Ureter (tissue), 1 donor: ENCODE results near the gene PPIE. TPM values are rescaled to one million over a fixed set of nuclear protein-coding genes. Genes with fewer than 3 reads are reported as not detected.

Source experiments
- DNase-seq: peaks from one replicate; pipeline ENCODE4 v3.0.0-alpha.2; 2020; ENCODE audit warnings: low spot score
- total RNA-seq: library from RNA; stranded (reverse); gene quantifications from one replicate; pipeline ENCODE4 v1.2.4, GENCODE V29; 2023
- donor health status: DM: yes; HTN: yes; CAD: no.

Gene PPIE
- total RNA-seq, 1 donor from 2014 or later: 62.4 TPM

DNA sequence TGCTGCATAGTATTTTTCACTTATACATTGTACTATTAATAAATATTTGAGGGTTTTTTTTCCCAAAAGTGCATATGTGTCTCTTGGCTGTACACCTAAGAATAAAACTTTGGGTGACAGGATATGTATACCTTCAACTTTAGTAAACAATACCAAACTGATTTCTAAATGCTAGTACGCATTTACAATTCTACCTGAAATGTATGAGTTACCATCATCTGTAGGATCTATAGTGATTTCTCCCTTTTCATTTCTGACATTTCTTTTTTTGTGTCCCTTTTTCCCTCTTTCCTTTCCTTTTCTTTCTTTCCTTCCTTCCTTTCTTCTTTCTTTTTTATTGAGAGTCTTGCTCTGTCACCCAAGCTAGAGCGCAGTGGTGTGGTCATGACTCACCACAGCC is 66.7 kb downstream of the PPIE start:
- no peak for DNase-seq

DNA sequence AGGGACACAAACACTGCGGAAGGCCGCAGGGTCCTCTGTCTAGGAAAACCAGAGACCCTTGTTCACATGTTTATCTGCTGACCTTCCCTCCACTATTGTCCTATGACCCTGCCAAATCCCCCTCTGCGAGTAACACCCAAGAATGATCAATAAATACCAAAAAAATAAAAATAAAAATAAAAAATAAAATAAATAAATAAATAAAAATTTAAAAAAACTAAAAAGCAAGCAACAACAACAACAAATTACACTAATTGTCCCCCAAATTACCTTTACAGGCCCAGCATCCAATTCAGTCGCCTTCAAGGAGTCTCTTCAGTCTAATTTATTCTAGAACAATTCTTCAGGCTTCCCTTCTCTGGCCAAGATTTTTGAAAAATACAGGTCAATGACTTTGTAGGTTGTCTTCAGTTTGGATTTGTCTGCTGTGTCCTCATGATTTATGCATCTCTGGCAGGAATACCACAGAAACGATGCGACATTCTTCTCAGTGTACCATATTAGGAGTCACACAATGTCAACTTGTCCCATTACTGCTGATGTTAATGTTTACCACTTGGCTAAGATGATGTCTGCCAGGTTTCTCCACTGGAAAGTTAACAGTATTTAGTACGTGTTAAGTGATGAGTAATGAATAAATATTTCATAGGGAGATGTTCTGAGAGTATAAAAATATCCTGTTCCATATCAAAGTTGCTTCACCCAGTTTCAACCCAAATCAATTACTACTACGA is 70.3 kb downstream of the PPIE start:
- no peak for DNase-seq

DNA sequence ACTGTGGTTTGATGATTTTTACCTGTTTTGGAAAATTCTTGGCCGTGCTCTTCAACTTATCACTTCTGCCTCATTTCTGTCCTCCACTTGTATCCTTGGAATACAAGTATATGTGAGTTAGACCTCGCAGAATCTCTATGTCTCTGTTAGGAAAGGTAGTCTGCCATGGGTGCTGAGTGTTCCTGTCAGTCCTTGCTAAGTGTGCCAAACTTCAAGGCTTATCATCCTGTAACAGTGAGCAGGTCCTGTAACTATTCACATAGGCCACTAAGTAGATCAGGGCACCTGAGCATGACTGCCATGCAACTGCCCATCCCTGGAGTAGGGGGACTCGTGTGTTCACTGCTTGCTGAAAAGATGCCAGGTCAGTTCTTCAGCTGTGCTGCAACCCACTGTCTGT is 74.2 kb downstream of the PPIE start:
- DNase-seq: no peak

Other genes with a start within 250 kb of the PPIE start
- 0.23 TPM for gene BMP8A, start 247.2 kb upstream of the PPIE start, total RNA-seq
- 360 TPM for gene PABPC4, start 162.1 kb upstream of the PPIE start, total RNA-seq
- 8.2 TPM for gene HEYL, start 99.2 kb upstream of the PPIE start, total RNA-seq
- not detected for gene NT5C1A, start 66.8 kb upstream of the PPIE start, total RNA-seq
- gene HPCAL4, start 47.4 kb upstream of the PPIE start, total RNA-seq: not detected
- 1.1 TPM for gene OXCT2, start 32.5 kb downstream of the PPIE start, total RNA-seq
- 3.7 TPM for gene BMP8B, start 50.0 kb downstream of the PPIE start, total RNA-seq
- 54.0 TPM for gene TRIT1, start 144.6 kb downstream of the PPIE start, total RNA-seq
- gene MYCL, start 163.0 kb downstream of the PPIE start, total RNA-seq: 84.3 TPM
- gene MFSD2A, start 216.3 kb downstream of the PPIE start, total RNA-seq: 28.5 TPM